ENCODE measurements around the gene GJD2.

GRCh38 chr15:34755419-34755773 lies 598 bp upstream of the GJD2 start:
- TF ChIP-seq, protein P1, sequence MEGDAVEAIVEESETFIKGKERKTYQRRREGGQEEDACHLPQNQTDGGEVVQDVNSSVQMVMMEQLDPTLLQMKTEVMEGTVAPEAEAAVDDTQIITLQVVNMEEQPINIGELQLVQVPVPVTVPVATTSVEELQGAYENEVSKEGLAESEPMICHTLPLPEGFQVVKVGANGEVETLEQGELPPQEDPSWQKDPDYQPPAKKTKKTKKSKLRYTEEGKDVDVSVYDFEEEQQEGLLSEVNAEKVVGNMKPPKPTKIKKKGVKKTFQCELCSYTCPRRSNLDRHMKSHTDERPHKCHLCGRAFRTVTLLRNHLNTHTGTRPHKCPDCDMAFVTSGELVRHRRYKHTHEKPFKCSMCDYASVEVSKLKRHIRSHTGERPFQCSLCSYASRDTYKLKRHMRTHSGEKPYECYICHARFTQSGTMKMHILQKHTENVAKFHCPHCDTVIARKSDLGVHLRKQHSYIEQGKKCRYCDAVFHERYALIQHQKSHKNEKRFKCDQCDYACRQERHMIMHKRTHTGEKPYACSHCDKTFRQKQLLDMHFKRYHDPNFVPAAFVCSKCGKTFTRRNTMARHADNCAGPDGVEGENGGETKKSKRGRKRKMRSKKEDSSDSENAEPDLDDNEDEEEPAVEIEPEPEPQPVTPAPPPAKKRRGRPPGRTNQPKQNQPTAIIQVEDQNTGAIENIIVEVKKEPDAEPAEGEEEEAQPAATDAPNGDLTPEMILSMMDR (IDR thresholded peaks at IDR 0.05), result no peak
- TF ChIP-seq POLR2A (IDR thresholded peaks at IDR 0.05), result no peak
